Heart left ventricle (tissue), 16 donors: ENCODE data around the gene MED12. TPM values are rescaled to one million over a fixed set of nuclear protein-coding genes. Genes with fewer than 3 reads are reported as not detected.
A peak's percentile ranks its signal among the peaks of the same experiment; 100 is the strongest.

Source experiments
- ATAC-seq, 4 donors: fragments of 200-7000 bp; cut with Tn5 transposase; one replicate each; pipeline ENCODE4 v1.9.1; 2020 to 2022; ENCODE audit warnings: moderate library complexity in 4 of 4, mild to moderate bottlenecking in 3 of 4, moderate number of reproducible peaks in 1 of 4
- DNase-seq, 5 donors: peaks; one replicate each; pipeline ENCODE4 v3.0.0-alpha.2; 2020
- H3K27ac ChIP-seq, 12 donors: fragments of 200-600 bp; sonication (generic) in 4 of 12; one replicate each; pipeline versions ENCODE4 v1.5.0 to v1.8.0; 2016 to 2022; ENCODE audit warnings: mild to moderate bottlenecking in 2 of 12
- H3K27me3 ChIP-seq, 9 donors: fragments of 200-600 bp; sonication (generic) in 2 of 9; one replicate each; pipeline versions ENCODE4 v1.5.1 to v1.8.0; 2016 to 2022; ENCODE audit warnings: mild to moderate bottlenecking in 3 of 9
- H3K36me3 ChIP-seq, 9 donors: fragments of 200-600 bp; sonication (generic) in 2 of 9; one replicate each; pipeline versions ENCODE4 v1.5.0 to v1.8.0; 2018 to 2022; ENCODE audit warnings: mild to moderate bottlenecking in 2 of 9
- H3K4me1 ChIP-seq, 12 donors: fragments of 200-600 bp; sonication (generic) in 4 of 12; one replicate each; pipeline versions ENCODE4 v1.5.0 to v1.8.0; 2016 to 2022; ENCODE audit warnings: mild to moderate bottlenecking in 3 of 12
- H3K4me3 ChIP-seq, 12 donors: fragments of 200-600 bp; sonication (generic) in 4 of 12; one replicate each; pipeline versions ENCODE4 v1.5.0 to v1.8.0; 2017 to 2022; ENCODE audit warnings: mild to moderate bottlenecking in 9 of 12, moderate library complexity in 4 of 12
- H3K9me3 ChIP-seq, 12 donors: fragments of 200-600 bp; sonication (generic) in 4 of 12; one replicate each; pipeline versions ENCODE4 v1.5.0 to v1.8.0; 2016 to 2022; ENCODE audit warnings: mild to moderate bottlenecking in 1 of 12
- CTCF ChIP-seq, 12 donors: fragments of 200-600 bp; sonication (generic) in 4 of 12; IDR thresholded peaks; one replicate each; pipeline versions ENCODE4 v1.5.0 to v1.8.0; 2018 to 2022; ENCODE audit warnings: antibody characterized with exemption in 12 of 12, mild to moderate bottlenecking in 5 of 12
- POLR2A ChIP-seq, 2 donors: fragments of 450-650 bp; IDR thresholded peaks; one replicate each; pipeline ENCODE4 v1.6.1; 2017; ENCODE audit warnings: antibody characterized with exemption in 2 of 2, mild to moderate bottlenecking in 2 of 2, moderate library complexity in 2 of 2
- WGBS, 4 donors: extraction: QIAGEN DNeasy Blood & Tissue Kit in 2 of 4; methylation state at CpG; one replicate each; pipeline versions ENCODE4 v1.1.5 to v1.1.7; 2013 to 2018; 5-methylcytosine and 5-hydroxymethylcytosine counted together
- intact Hi-C, 10 donors: fragments of 100-400 bp; cut with DNase I; formaldehyde crosslinking; loops; one replicate each; pipeline versions ENCODE4 v1.11.1 to v1.14.2; 2022
- polyA plus RNA-seq, 2 donors: library from polyadenylated mRNA; stranded (reverse); fragments of 200-250 nt; gene quantifications; one replicate each; pipeline ENCODE4 v1.2.3, GENCODE V29; 2013
- total RNA-seq, 9 donors: library from RNA; depleted of rRNA in 2 of 9; stranded (reverse); fragments of >200 nt in 2 of 9; fragmentation: NEBNext Ultra II Directional in 3 of 9; extraction: Animal tissue kit (Norgen Biotek cat#: 25700) in 3 of 9; gene quantifications; one replicate each; pipeline versions ENCODE4 v1.1.0 to v1.2.4, GENCODE V29; 2016 to 2023
- donor health status: ischemic (EF 13 %, LVEDD 7.1; RV severe dilation, severe dysfunction).
- donor health status: healthy with polysubstance abuse.
- donor health status: DM: no; HTN: yes; CAD: no.
- donor health status: DM: no; HTN: no; CAD: no.
- donor health status: ischemic (EF 25% LVEDD 6.9; RV normal size, moderate dysfunction).
- donor health status: ischemic (EF 25% LVEDD 5.7; RV mildly dilated, moderate dysfunction).
- donor health status: healthy.
- donor health status: DM: yes; HTN: yes; CAD: no.
- donor health status: ischemic (EF 35%, LVEDD 5.7; RV mildly dilated, moderate dysfunction).
- donor health status: nonischemic (EF 11% LVEDD 7.7; RV severe dilation, severe dysfunction).
- donor health status: DM: yes; HTN: yes; CAD: no.
- donor health status: PGD.
- donor health status: ischemic (EF 29% LVEDD 5.4; RV normal size, mild dysfunction).
- donor health status: nonischemic (EF 23%, LVEDD 6.1; RV moderate dilation, normal function).

MED12 gene
- total and polyA plus RNA-seq, 11 donors, result 6.2 to 37.4 (median 25.3) TPM

- ATAC-seq (peak in 1 of 4 donors; percentile 46), DNase-seq (peak in 3 of 5 donors; percentile 30 to 42 (median 33))
- intact Hi-C loops, result loop anchor here in 1 of 10 donors (10.0 kb wide), 1 partner anchor 111 kb away; the partner anchor contains the start of gene ZMYM3
- Histone ChIP-seq H3K4me3 (no peak overlapping the region), H3K27ac (no peak overlapping the region), H3K27me3 (no peaks in the 10 kb centered on the region), H3K4me1 (peaks cover 0 to 12% (median 2%) of the 10 kb centered on the region in 12 donors), H3K36me3 (peaks cover 0 to 36% (median 19%) of the 10 kb centered on the region in 9 donors), H3K9me3 (no peaks in the 10 kb centered on the region)
- WGBS, 4 donors, result 26 to 55% (median 46%) methylated on average over 4 to 6 of the region's 6 CpGs
- no peak for TF ChIP-seq CTCF (IDR thresholded peaks at IDR 0.05)
- TF ChIP-seq POLR2A (IDR thresholded peaks at IDR 0.05), result no peak
Measured at GRCh38 chrX:71143508-71143907, 25.1 kb downstream of the MED12 start.

GRCh38 chrX:71144651-71145050 is 26.3 kb downstream of the MED12 start, which contains the start of gene NLGN3:
Gene NLGN3, plus strand, starts transcription at chrX:71144841. Its CDS starts 2,909 bp downstream, at chrX:71147750.
- WGBS, 4 donors, result 8 to 35% (median 21%) methylated on average over 27 to 28 of the region's 28 CpGs
- ATAC-seq, result no peak
- no peak within 1 kb of the TSS for H3K27ac ChIP-seq
- H3K36me3 ChIP-seq, result peaks cover 0 to 26% (median 13%) of the 10 kb centered on the region in 9 donors
- H3K9me3 ChIP-seq, result no peaks in the 10 kb centered on the region
- no peak for DNase-seq
- H3K4me3 ChIP-seq, result peak within 1 kb of the TSS in 9 of 12 donors; percentile 16 to 48 (median 28)
- no peak for TF ChIP-seq POLR2A (IDR thresholded peaks at IDR 0.05)
- no peak for TF ChIP-seq CTCF (IDR thresholded peaks at IDR 0.05)
- no peaks in the 10 kb centered on the region for H3K27me3 ChIP-seq
- intact Hi-C loops, result loop anchor here in 1 of 10 donors (10.0 kb wide), 1 partner anchor 110 kb away; the partner anchor contains the start of gene ZMYM3
- H3K4me1 ChIP-seq, result peaks cover 0 to 12% (median 2%) of the 10 kb centered on the region in 12 donors

- Histone ChIP-seq H3K36me3 (peaks cover 0 to 2% (median 0%) of the 10 kb centered on the region in 9 donors), H3K27ac (no peak overlapping the region), H3K9me3 (no peaks in the 10 kb centered on the region), H3K4me3 (no peak overlapping the region), H3K27me3 (peaks cover 0 to 3% (median 0%) of the 10 kb centered on the region in 9 donors), H3K4me1 (peaks cover 0 to 12% (median 2%) of the 10 kb centered on the region in 12 donors)
- DNase-seq, result no peak
- WGBS, 4 donors, result 81 to 87% (median 83%) methylated on average over 18 to 28 of the region's 28 CpGs
- ATAC-seq, result no peak
- TF ChIP-seq POLR2A (IDR thresholded peaks at IDR 0.05) (no peak), CTCF (IDR thresholded peaks at IDR 0.05) (no peak)
- intact Hi-C loops, result loop anchor here in 1 of 10 donors (10.0 kb wide), 1 partner anchor 107 kb away; the partner anchor contains the start of gene ZMYM3
Measured at GRCh38 chrX:71147496-71148277, 29.3 kb downstream of the MED12 start.

- intact Hi-C loops, result loop anchor here in 1 of 10 donors (10.0 kb wide), 1 partner anchor 107 kb away; the partner anchor contains the start of gene ZMYM3
- DNase-seq, result no peak
- Histone ChIP-seq H3K27ac (no peak overlapping the region), H3K27me3 (peaks cover 0 to 3% (median 0%) of the 10 kb centered on the region in 9 donors), H3K36me3 (no peaks in the 10 kb centered on the region), H3K9me3 (no peaks in the 10 kb centered on the region), H3K4me3 (no peak overlapping the region), H3K4me1 (peaks cover 0 to 9% (median under 1%) of the 10 kb centered on the region in 12 donors)
- no peak for ATAC-seq
- WGBS, 4 donors, result 77 to 100% (median 81%) methylated on average over 1 to 8 of the region's 8 CpGs
- TF ChIP-seq CTCF (IDR thresholded peaks at IDR 0.05) (no peak), POLR2A (IDR thresholded peaks at IDR 0.05) (no peak)
Measured at GRCh38 chrX:71148278-71148663, 29.9 kb downstream of the MED12 start.
